ENCODE data around the gene TUFM. TPM values are rescaled to one million over a fixed set of nuclear protein-coding genes. Genes with fewer than 3 reads are reported as not detected.

Gene TUFM
- total and polyA plus RNA-seq, 2 experiments from 2014 or later, result 192 to 248 TPM

GRCh38 chr16:28858421-28858820, 12.3 kb upstream of the TUFM start:
- Mint-ChIP-seq H3K4me1 (no peaks in the 10 kb centered on the region; the same call in 2 of the 3 replicates), H3K27me3 (ENCODE audit: insufficient read depth, low read depth, poor library complexity) (peaks cover 11% of the 10 kb centered on the region), H3K9me3 (no peaks in the 10 kb centered on the region), H3K36me3 (ENCODE audit: low read depth) (peaks cover 2% of the 10 kb centered on the region; the same call in 1 of the 3 replicates), H3K4me3 (no peak overlapping the region), H3K27ac (no peak overlapping the region)
- Histone ChIP-seq H3K4me2 (no peak overlapping the region), H4K20me1 (replicated peaks; ENCODE audit: insufficient read depth) (no peaks in the 10 kb centered on the region), H2AFZ (no peak overlapping the region), H3K27ac (ENCODE audit: low read depth) (no peak overlapping the region), H3K79me2 (replicated peaks; ENCODE audit: insufficient read depth) (peaks cover 9% of the 10 kb centered on the region), H3K4me3 (no peak overlapping the region), H3F3A (replicated peaks; ENCODE audit: low read depth) (0 out of 2 replicates have a peak, but pooled peaks cover 4% of the 10 kb centered on the region), H3K27me3 (ENCODE audit: insufficient read depth) (no peaks in the 10 kb centered on the region), H3K4me1 (ENCODE audit: insufficient read depth) (0 out of 2 replicates have a peak, but pooled peaks cover 6% of the 10 kb centered on the region), H3K9me2 (ENCODE audit: insufficient read depth) (no peaks in the 10 kb centered on the region), H3K36me3 (ENCODE audit: insufficient read depth) (no peaks in the 10 kb centered on the region)
- TF ChIP-seq EZH2 (IDR thresholded peaks at IDR 0.05; ENCODE audit: low read depth, unreplicated experiment), result no peak
- DNase-seq (ENCODE audit: low spot score) (no peak), ATAC-seq (no peak)

- Mint-ChIP-seq H3K9me3 (no peaks in the 10 kb centered on the region), H3K36me3 (ENCODE audit: low read depth) (peaks cover 42% of the 10 kb centered on the region), H3K4me3 (peak overlapping the region; percentile 98), H3K4me1 (peaks cover 10% of the 10 kb centered on the region; the same call in 2 of the 3 replicates), H3K27me3 (ENCODE audit: insufficient read depth, low read depth, poor library complexity) (peaks cover 15% of the 10 kb centered on the region), H3K27ac (peak overlapping the region; percentile 79)
- Histone ChIP-seq H4K20me1 (replicated peaks; ENCODE audit: insufficient read depth) (peaks cover 7% of the 10 kb centered on the region), H3F3A (replicated peaks; ENCODE audit: low read depth) (peaks cover 19% of the 10 kb centered on the region; the same call in 1 of the 2 replicates), H3K4me3 (peak overlapping the region; percentile 64), H3K4me2 (peak overlapping the region; percentile 74), H3K36me3 (ENCODE audit: insufficient read depth) (peaks cover 23% of the 10 kb centered on the region), H3K79me2 (replicated peaks; ENCODE audit: insufficient read depth) (peaks cover 15% of the 10 kb centered on the region), H3K9me2 (ENCODE audit: insufficient read depth) (no peaks in the 10 kb centered on the region), H3K4me1 (ENCODE audit: insufficient read depth) (peaks cover 9% of the 10 kb centered on the region; the same call in 1 of the 2 replicates), H2AFZ (peak overlapping the region; percentile 58), H3K27me3 (ENCODE audit: insufficient read depth) (no peaks in the 10 kb centered on the region), H3K27ac (ENCODE audit: low read depth) (no peak overlapping the region)
- DNase-seq (ENCODE audit: low spot score), result no peak
- TF ChIP-seq EZH2 (IDR thresholded peaks at IDR 0.05; ENCODE audit: low read depth, unreplicated experiment) (no peak), CREB1 (CRISPR knock-in tag; IDR thresholded peaks at IDR 0.05; ENCODE audit: low read depth) (no peak)
- peak; percentile 8 for ATAC-seq
Observed at GRCh38 chr16:28846933-28847273, 755 bp upstream of the TUFM start.

- H4K20me1 ChIP-seq (replicated peaks; ENCODE audit: insufficient read depth), result peaks cover 7% of the 10 kb centered on the region
- no peak for TF ChIP-seq ZNF462 (CRISPR knock-in tag; IDR thresholded peaks at IDR 0.05)
- TF ChIP-seq CREB1 (CRISPR knock-in tag; IDR thresholded peaks at IDR 0.05; ENCODE audit: low read depth), result no peak
- TF ChIP-seq REST (IDR thresholded peaks at IDR 0.05; ENCODE audit: unreplicated experiment), result no peak
- no peak for TF ChIP-seq STAT1 (IDR thresholded peaks at IDR 0.05; ENCODE audit: unreplicated experiment)
- no peak for TF ChIP-seq JUNB (IDR thresholded peaks at IDR 0.05; ENCODE audit: unreplicated experiment)
- TF ChIP-seq NANOG (IDR thresholded peaks at IDR 0.05; ENCODE audit: borderline replicate concordance), result no peak
Observed at GRCh38 chr16:28845761-28846079, 428 bp downstream of the TUFM start.

More at GRCh38 chr16:28845761-28846079, 428 bp downstream of the TUFM start:
- H2AFZ ChIP-seq, result peak overlapping the region; percentile 16
- peaks cover 23% of the 10 kb centered on the region for H3K36me3 ChIP-seq (ENCODE audit: insufficient read depth)
- DNase-seq (ENCODE audit: low spot score) (no peak), ATAC-seq (no peak)
- H3K27me3 Mint-ChIP-seq (ENCODE audit: insufficient read depth, low read depth, poor library complexity), result peaks cover 15% of the 10 kb centered on the region
- no peaks in the 10 kb centered on the region for H3K27me3 ChIP-seq (ENCODE audit: insufficient read depth)
- peaks cover 51% of the 10 kb centered on the region for H3K36me3 Mint-ChIP-seq (ENCODE audit: low read depth)
- H3K79me2 ChIP-seq (replicated peaks; ENCODE audit: insufficient read depth), result peaks cover 15% of the 10 kb centered on the region
- H3K27ac ChIP-seq (ENCODE audit: low read depth), result peak overlapping the region; percentile 87
- no peaks in the 10 kb centered on the region for H3K9me2 ChIP-seq (ENCODE audit: insufficient read depth)
- H3K4me3 Mint-ChIP-seq, result peak overlapping the region; percentile 98
- no peaks in the 10 kb centered on the region for H3K9me3 Mint-ChIP-seq
- H3K4me3 ChIP-seq, result peak overlapping the region; percentile 95
- H3F3A ChIP-seq (replicated peaks; ENCODE audit: low read depth), result peaks cover 19% of the 10 kb centered on the region; the same call in 1 of the 2 replicates
- H3K4me1 Mint-ChIP-seq, result peaks cover 10% of the 10 kb centered on the region; the same call in 2 of the 3 replicates
- H3K4me2 ChIP-seq, result peak overlapping the region; percentile 98
- peak overlapping the region; percentile 96 for H3K27ac Mint-ChIP-seq
- H3K4me1 ChIP-seq (ENCODE audit: insufficient read depth), result peaks cover 9% of the 10 kb centered on the region; the same call in 1 of the 2 replicates
